DMS153 (cell line): Measurements from ENCODE around the gene ATRAID.
A peak's percentile ranks its signal among the peaks of the same experiment; 100 is the strongest.
"Not testable (repeated sequence)": the region's sequence is repeated elsewhere in the genome, so short reads cannot be mapped to it uniquely, and the experiment has no call there.

Source experiments
- DNase-seq: peaks from one replicate; lab custom pipeline; 2025; lab: John Stamatoyannopoulos, UW

Gene ATRAID

GRCh38 chr2:27194538-27195354 lies 17.1 kb upstream of the ATRAID start:
- peak; percentile 19 for DNase-seq

- DNase-seq, result not testable (repeated sequence)
Observed at GRCh38 chr2:27195799-27196198, 16.0 kb upstream of the ATRAID start.

DNA sequence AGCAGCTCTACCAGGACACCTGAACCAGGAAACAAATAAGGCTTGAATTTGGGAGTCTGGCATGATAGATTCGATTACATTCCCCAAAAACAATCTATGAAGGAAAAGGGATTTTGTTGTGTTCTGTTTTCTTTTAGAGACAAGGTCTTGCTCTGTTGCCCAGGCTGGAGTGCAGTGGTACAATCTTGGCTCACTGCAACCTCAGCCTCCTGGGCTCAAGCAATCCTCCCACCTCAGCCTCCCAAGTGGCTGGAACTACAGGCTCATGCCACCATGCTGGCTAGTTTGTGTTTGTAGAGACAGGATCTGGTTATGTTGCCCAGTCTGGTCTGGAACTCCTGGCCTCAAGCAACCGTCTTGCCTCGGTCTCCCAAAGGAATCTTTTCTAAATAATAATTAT lies 13.8 kb upstream of the ATRAID start:
- DNase-seq, result not testable (repeated sequence)

GRCh38 chr2:27198627-27199026 lies 13.2 kb upstream of the ATRAID start:
- DNase-seq, result no peak

- DNase-seq, result no peak
Observed at GRCh38 chr2:27199241-27199640, 12.6 kb upstream of the ATRAID start.

DNA sequence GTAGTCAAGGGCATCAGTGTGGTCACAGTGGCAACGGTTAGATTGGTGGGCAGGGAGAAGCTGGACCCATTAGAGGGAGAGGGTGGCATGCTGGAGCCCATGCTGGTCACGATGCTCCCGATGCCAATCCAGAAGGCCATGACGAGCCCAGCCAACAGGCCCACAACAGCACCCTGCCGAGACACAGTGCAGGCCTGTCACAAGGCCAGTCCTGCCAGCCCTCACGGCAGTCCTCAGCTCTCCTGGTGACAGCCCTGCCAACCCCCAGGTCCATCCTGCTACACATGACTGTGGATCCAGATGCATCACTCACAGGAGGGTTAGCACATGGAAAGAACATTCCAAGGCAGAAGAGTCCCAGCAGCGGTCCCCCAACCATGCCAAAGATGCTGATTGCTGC lies 10.2 kb upstream of the ATRAID start:
- no peak for DNase-seq

DNA sequence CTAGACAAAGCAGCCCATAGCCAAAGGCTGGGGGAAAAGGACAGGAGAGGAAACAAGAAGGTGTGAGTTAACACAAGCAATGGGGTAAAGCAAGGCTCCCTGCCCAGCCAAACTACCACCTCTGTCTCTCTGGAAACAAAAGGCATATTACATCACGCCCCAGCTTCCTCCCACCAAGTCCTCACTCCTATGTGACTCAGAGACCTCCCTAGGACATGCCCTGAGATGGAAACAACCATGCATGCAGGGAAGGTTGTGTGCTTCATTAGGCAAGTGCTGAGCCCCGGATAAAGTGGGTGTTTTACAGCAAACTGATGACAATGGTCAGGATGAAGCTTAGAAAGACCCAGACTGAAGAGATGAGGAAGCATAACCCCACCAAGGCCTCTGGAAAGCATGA lies 9.0 kb upstream of the ATRAID start:
- DNase-seq, result no peak

- no peak for DNase-seq
Observed at GRCh38 chr2:27203741-27204140, 8.1 kb upstream of the ATRAID start.

- no peak for DNase-seq
Observed at GRCh38 chr2:27204566-27204965, 7.3 kb upstream of the ATRAID start.

- no peak for DNase-seq
Observed at GRCh38 chr2:27205206-27205605, 6.6 kb upstream of the ATRAID start.

DNA sequence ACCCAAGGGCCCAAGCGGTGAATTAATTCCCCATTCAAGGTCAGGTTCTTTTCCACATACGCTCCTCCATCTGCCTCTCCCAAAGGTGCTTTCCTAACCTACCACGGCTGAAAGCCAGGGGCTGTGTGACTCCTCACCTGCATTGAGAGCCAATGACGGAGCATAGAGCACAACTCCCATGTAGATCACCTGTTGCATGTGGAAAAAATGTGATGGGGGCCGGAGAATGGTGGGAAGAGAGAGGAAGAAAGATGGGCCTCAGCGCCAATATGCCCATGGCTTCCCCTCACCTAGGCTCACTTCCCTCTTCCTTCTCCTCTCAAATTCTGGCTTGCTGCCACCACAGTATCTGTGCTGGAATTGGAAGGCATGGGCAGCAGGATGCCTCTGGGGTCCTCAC lies 5.5 kb upstream of the ATRAID start:
- no peak for DNase-seq

GRCh38 chr2:27208486-27209050 lies 3.3 kb upstream of the ATRAID start:
- no peak for DNase-seq

DNA sequence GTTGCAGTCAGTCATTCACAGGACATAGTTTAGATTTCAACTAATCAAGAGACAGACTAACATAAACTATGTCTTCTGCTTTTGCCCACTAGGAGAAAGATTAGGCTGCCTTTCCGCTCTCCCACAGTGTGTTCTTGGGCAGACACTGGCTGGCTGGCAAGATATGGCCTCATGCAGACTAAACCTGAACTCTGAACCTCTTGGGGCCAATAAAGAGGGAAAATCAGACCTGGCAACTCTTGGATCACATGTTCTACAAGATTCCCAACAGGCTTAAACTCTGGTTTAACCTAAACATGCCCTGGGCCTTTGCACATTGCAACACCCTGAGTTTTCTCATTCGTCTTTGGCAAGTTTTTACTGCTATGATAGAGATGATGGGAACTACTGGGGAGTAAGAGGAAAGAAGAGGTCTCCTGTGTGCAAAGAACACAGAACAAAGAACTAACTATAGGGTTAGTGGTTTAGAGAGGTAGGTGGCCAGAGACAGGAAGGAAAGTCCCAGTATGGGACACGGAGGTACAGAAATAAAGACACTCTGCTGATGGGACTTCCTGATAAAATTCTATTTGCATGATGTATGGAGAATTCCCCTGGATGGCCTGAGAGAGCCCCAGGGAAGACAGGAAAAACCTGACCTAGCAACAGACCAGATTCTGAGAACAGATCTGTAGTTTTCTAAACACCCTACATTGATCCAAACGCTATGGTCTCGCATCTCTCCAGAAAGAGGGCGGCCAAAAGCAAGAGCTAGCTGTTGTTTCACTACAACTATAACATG lies 2.0 kb upstream of the ATRAID start:
- DNase-seq, result no peak

DNA sequence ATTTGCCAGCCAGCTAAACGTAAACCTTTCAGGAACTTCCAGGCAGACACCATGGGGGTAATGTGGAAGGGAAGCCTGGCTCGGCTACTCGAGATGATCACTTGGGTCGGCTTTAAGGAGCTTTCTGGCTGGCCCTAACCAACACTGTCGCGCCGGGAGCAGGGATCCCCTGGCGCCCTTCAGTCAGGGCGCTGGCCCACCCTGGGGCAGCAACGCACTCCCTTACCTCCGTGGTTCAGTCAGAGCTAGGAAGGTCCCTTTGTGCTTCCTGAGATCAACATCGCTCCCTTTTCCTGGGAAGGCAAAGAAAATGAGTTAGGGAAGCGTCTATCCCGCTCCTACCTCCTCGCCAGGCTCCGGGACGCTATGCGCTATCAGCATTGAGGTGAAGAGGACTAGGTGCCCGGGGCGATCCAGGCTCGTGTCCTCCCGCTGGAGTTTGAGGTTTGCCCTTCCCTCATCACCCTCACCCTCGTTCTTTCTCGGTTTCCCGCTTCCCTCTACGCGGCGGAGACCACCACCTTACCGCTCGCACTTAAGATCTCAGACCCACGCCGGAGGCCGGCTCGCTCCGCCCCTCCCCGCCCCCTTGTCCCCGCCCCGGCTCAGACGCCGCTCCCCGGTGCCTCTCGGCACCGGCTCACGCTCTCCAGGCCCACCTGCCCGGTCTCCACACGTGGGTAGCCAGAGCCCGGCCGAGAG lies 449 bp upstream of the ATRAID start:
- DNase-seq, result no peak

DNA sequence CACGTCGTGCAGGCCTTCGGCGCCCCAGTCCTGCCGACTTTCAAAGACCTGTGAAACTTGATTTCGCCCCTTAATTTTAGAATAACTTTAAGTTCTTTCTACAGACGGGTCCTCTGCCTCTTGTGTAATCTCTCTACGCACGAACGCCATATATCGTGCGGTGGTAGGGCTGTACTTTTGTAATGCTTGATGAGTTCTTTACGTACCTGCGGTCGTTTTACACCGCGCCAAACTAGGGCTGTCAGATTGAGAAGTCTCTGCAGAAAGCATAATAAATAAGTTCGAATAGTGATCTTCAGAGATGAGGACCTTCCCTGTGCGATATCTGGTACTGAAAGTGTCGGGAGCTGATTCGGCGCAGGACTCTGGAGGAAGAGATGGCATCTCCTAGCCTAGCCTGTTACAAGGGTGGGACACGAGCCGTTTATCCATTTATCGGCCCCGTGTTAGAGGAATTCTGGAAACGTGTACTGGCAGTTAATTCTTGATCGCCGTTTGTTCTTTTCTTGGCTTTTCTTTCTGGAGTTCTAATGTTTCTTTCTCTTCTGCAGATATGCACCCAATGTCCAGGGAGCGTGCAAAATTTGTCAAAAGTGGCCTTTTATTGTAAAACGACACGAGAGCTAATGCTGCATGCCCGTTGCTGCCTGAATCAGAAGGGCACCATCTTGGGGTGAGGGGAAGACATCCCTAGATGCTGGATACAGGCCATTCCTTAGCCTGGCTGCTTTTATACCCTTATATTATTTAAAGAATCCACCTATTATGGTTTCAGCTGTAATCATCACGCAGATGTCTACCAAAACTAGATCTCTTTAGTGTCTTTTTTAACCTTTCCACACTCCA lies 1.0 kb downstream of the ATRAID start:
- no peak for DNase-seq

- no peak for DNase-seq
Observed at GRCh38 chr2:27214941-27215340, 3.1 kb downstream of the ATRAID start.

GRCh38 chr2:27216416-27217137 lies 4.7 kb downstream of the ATRAID start:
- DNase-seq, result no peak

DNA sequence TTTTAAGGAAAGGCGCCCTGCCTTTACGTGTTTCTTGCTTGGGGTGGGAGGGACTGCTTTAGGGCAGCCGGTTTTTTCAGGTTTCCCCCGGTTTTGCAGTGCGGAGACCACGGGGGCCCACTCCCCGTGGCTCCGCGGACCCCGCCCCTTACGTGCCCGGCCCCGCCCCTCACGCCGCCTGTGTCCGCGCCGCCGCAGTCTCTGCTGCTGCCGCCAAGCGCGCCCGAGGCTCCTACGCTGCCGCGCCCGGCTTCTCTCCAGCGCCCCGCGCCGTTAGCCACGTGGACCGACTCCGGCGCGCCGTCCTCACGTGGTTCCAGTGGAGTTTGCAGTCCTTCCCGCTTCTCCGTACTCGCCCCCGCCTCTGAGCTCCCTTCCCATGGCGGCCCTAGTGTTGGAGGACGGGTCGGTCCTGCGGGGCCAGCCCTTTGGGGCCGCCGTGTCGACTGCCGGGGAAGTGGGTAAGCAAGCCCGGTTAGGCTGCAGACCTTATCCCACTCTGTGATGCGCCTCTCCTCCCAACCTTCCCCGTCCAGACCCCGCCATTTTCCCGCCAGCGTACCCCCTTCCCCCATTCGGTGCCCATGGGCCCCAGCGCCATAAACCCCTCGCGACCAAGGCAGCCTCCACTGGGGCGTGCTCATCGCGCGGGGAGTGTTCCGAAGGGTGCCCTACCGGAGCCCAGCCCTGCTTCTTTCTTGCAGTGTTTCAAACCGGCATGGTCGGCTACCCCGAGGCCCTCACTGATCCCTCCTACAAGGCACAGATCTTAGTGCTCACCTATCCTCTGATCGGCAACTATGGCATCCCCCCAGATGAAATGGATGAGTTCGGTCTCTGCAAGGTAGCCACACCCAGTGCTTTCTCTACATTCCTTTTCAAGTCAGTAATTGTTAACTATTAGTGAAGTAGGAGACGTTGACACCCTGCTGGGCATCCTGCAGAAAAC lies 5.6 kb downstream of the ATRAID start, which contains the start of gene CAD:
Gene CAD (plus strand): TSS at position 197 of the 949 bp plus-strand sequence. CDS start 183 bp downstream, at position 380.
- peak; percentile 67 for DNase-seq

- no peak for DNase-seq
Observed at GRCh38 chr2:27218614-27219013, 6.8 kb downstream of the ATRAID start.
